HEK293 (cell line): ENCODE results near the gene ADAMTS12.

Source experiments
- CTCF ChIA-PET: fragments of 350-600 bp; formaldehyde crosslinking; extraction: SDS; loops from one replicate; lab custom pipeline; 2021; ENCODE audit warnings: antibody characterized with exemption; lab: Yijun Ruan, JAX
- POLR2A ChIA-PET: fragments of 300-600 bp; formaldehyde crosslinking; extraction: SDS; loops from one replicate; lab custom pipeline; 2020; ENCODE audit warnings: antibody characterized with exemption, inconsistent platforms; lab: Yijun Ruan, JAX
- H3K27ac ChIP-seq: fragments of 200-500 bp; sonication (Bioruptor generic); 2 replicates; pipeline ENCODE4 v1.5.1; 2014; ENCODE audit warnings: low read depth, low read length, control low read depth, inconsistent platforms; ENCODE audit errors: extremely low read depth
- H3K36me3 ChIP-seq, 2 experiments: fragments of 200-500 bp in 1 of 2; sonication (Bioruptor generic) in 1 of 2; 1 replicate in 1 of 2; 2 replicates in 1 of 2; pipeline ENCODE4 v1.5.1; 2014 to 2017; ENCODE audit warnings: inconsistent platforms in 2 of 2, low read length in 2 of 2; ENCODE audit not compliant: control insufficient read depth in 2 of 2, insufficient read depth in 1 of 2
- H3K4me1 ChIP-seq: fragments of 200-500 bp; sonication (Bioruptor generic); 2 replicates; pipeline ENCODE4 v1.5.1; 2014; ENCODE audit warnings: mild to moderate bottlenecking, low read length, inconsistent platforms; ENCODE audit not compliant: control insufficient read depth, insufficient read depth
- H3K4me3 ChIP-seq: 2 replicates; pipeline ENCODE4 v1.5.1; 2011; ENCODE audit warnings: low read depth, mild to moderate bottlenecking, control low read depth, low read length, moderate library complexity
- H3K9me3 ChIP-seq: fragments of 200-500 bp; sonication (Bioruptor generic); 2 replicates; pipeline ENCODE4 v1.5.1; 2014; ENCODE audit warnings: low read depth, low read length, inconsistent platforms; ENCODE audit not compliant: control insufficient read depth, insufficient read depth
- EGR2 ChIP-seq: fragments of 450-650 bp; formaldehyde crosslinking; IDR thresholded peaks from 2 replicates; pipeline ENCODE4 v1.5.1; 2016; ENCODE audit warnings: low read depth, missing biosample characterization, missing genetic modification characterization
- HOXC10 ChIP-seq: sonication (generic); formaldehyde crosslinking; IDR thresholded peaks from 2 replicates; pipeline ENCODE4 v1.8.1; 2023; ENCODE audit warnings: mild to moderate bottlenecking, missing genetic modification reagents
- KLF9 ChIP-seq: fragments of 450-650 bp; formaldehyde crosslinking; IDR thresholded peaks from 2 replicates; pipeline ENCODE4 v1.5.1; 2016; ENCODE audit warnings: missing biosample characterization, missing genetic modification characterization, low read depth
- MZF1 ChIP-seq: fragments of 450-650 bp; formaldehyde crosslinking; IDR thresholded peaks from 2 replicates; pipeline ENCODE4 v1.5.1; 2017; ENCODE audit warnings: missing biosample characterization, missing genetic modification characterization, borderline replicate concordance
- PRDM6 ChIP-seq: fragments of 450-650 bp; formaldehyde crosslinking; IDR thresholded peaks from 2 replicates; pipeline ENCODE4 v1.5.1; 2017; ENCODE audit warnings: missing biosample characterization, missing genetic modification characterization
- SP3 ChIP-seq: fragments of 450-650 bp; formaldehyde crosslinking; IDR thresholded peaks from 2 replicates; pipeline ENCODE4 v1.5.1; 2016; ENCODE audit warnings: missing biosample characterization, missing genetic modification characterization
- ZBTB1 ChIP-seq: fragments of 450-650 bp; formaldehyde crosslinking; IDR thresholded peaks from 2 replicates; pipeline ENCODE4 v1.5.1; 2016; ENCODE audit warnings: missing biosample characterization, missing genetic modification characterization
- ZBTB26 ChIP-seq: fragments of 450-650 bp; formaldehyde crosslinking; optimal IDR thresholded peaks from 2 replicates; pipeline ENCODE3; 2016; ENCODE audit warnings: missing biosample characterization, mild to moderate bottlenecking, missing genetic modification characterization
- ZFP37 ChIP-seq: fragments of 450-650 bp; formaldehyde crosslinking; IDR thresholded peaks from 2 replicates; pipeline ENCODE4 v1.5.1; 2016; ENCODE audit warnings: missing biosample characterization, missing genetic modification characterization
- ZNF19 ChIP-seq: fragments of 450-650 bp; formaldehyde crosslinking; IDR thresholded peaks from 2 replicates; pipeline ENCODE4; 2016; ENCODE audit warnings: missing biosample characterization, missing genetic modification characterization, low read depth
- ZNF211 ChIP-seq: fragments of 450-650 bp; formaldehyde crosslinking; IDR thresholded peaks from 2 replicates; pipeline ENCODE4 v1.5.1; 2016; ENCODE audit warnings: low read depth, missing biosample characterization, missing genetic modification characterization
- ZNF24 ChIP-seq: fragments of 450-650 bp; formaldehyde crosslinking; IDR thresholded peaks from 2 replicates; pipeline ENCODE4 v1.5.1; 2016; ENCODE audit warnings: missing biosample characterization, missing genetic modification characterization
- ZNF274 ChIP-seq, 2 experiments: fragments of 200-500 bp in 1 of 2; fragments of 450-650 bp in 1 of 2; sonication (Bioruptor generic) in 1 of 2; formaldehyde crosslinking in 1 of 2; IDR thresholded peaks; 2 replicates each; pipeline versions ENCODE4 v1.5.1 to v1.6.1; 2014 to 2016; ENCODE audit warnings: borderline replicate concordance in 1 of 2, inconsistent platforms in 1 of 2, low read length in 1 of 2, missing biosample characterization in 1 of 2, missing genetic modification characterization in 1 of 2
- ZNF341 ChIP-seq: fragments of 450-650 bp; formaldehyde crosslinking; IDR thresholded peaks from 2 replicates; pipeline ENCODE4; 2016; ENCODE audit warnings: low read depth, missing biosample characterization, missing genetic modification characterization
- ZNF416 ChIP-seq: fragments of 450-650 bp; formaldehyde crosslinking; IDR thresholded peaks from 2 replicates; pipeline ENCODE4 v1.5.1; 2016; ENCODE audit warnings: missing biosample characterization, missing genetic modification characterization
- ZNF473 ChIP-seq: fragments of 450-650 bp; formaldehyde crosslinking; IDR thresholded peaks from 2 replicates; pipeline ENCODE4 v1.5.1; 2017; ENCODE audit warnings: missing biosample characterization, missing genetic modification characterization
- ZNF48 ChIP-seq: fragments of 450-650 bp; formaldehyde crosslinking; IDR thresholded peaks from 2 replicates; pipeline ENCODE4 v1.5.1; 2016; ENCODE audit warnings: missing biosample characterization, missing genetic modification characterization
- ZNF510 ChIP-seq: fragments of 450-650 bp; formaldehyde crosslinking; IDR thresholded peaks from 2 replicates; pipeline ENCODE4 v1.5.1; 2018; ENCODE audit warnings: mild to moderate bottlenecking, missing genetic modification characterization, missing biosample characterization; ENCODE audit not compliant: insufficient replicate concordance
- ZNF621 ChIP-seq: fragments of 450-650 bp; formaldehyde crosslinking; IDR thresholded peaks from 2 replicates; pipeline ENCODE4 v1.5.1; 2017; ENCODE audit warnings: missing biosample characterization, missing genetic modification characterization
- ZNF623 ChIP-seq: fragments of 450-650 bp; formaldehyde crosslinking; IDR thresholded peaks from 2 replicates; pipeline ENCODE4 v1.5.1; 2016; ENCODE audit warnings: missing biosample characterization, missing genetic modification characterization
- ZNF747 ChIP-seq: fragments of 450-650 bp; formaldehyde crosslinking; IDR thresholded peaks from 2 replicates; pipeline ENCODE4 v1.5.1; 2016; ENCODE audit warnings: missing biosample characterization, missing genetic modification characterization
- ZNF792 ChIP-seq: fragments of 450-650 bp; formaldehyde crosslinking; IDR thresholded peaks from 2 replicates; pipeline ENCODE4 v1.5.1; 2016; ENCODE audit warnings: missing biosample characterization, missing genetic modification characterization
- ZNF843 ChIP-seq: fragments of 450-650 bp; formaldehyde crosslinking; IDR thresholded peaks from 2 replicates; pipeline ENCODE4 v1.5.1; 2016; ENCODE audit warnings: missing biosample characterization, missing genetic modification characterization
- TF ChIP-seq, protein P1 (sequence below): fragments of 450-650 bp; formaldehyde crosslinking; IDR thresholded peaks from 2 replicates; pipeline ENCODE4 v1.5.1; 2016; ENCODE audit warnings: missing biosample characterization, missing genetic modification characterization
- TF ChIP-seq, protein P2 (sequence below): fragments of 450-650 bp; formaldehyde crosslinking; IDR thresholded peaks from 2 replicates; pipeline ENCODE4 v1.5.1; 2016; ENCODE audit warnings: missing biosample characterization, missing genetic modification characterization, borderline replicate concordance

Gene ADAMTS12

GRCh38 chr5:33766023-33766422, 125.8 kb downstream of the ADAMTS12 start:
- no peaks in the 10 kb centered on the region for H3K36me3 ChIP-seq
- H3K27ac ChIP-seq, result no peak overlapping the region
- CTCF ChIA-PET, result no interaction called here
- no peak for TF ChIP-seq ZNF211 (tag by site-specific recombination)
- TF ChIP-seq ZNF19, result no peak
- TF ChIP-seq ZNF747 (tag by site-specific recombination), result no peak
- TF ChIP-seq ZNF416 (tag by site-specific recombination), result no peak
- no peak for TF ChIP-seq ZNF623 (tag by site-specific recombination)
- TF ChIP-seq ZNF24 (tag by site-specific recombination), result no peak
- TF ChIP-seq, all 188 proteins: peak for 0
- POLR2A ChIA-PET, result no interaction called here
- Histone ChIP-seq H3K4me3 (no peak overlapping the region), H3K4me1 (no peaks in the 10 kb centered on the region), H3K9me3 (no peaks in the 10 kb centered on the region)

DNA sequence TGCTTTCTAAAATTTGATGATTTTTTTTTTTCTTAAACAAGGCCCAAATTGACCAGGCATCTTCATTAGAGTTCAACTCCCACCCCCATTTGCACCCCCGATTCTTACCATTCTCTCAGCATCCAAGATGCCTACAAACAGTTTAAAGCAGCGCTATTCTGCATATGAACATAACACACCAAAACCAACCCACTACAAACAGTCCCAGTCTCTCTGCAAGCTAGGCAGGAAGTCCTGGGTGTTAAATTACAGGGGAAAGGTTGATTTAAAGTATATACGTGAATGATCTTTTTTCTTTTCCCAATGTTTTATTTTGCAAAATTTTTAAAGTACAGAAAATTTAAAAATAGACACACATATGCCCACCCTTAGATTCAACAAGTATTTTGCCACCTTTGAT, 127.0 kb downstream of the ADAMTS12 start:
- Histone ChIP-seq H3K4me3 (no peak overlapping the region), H3K36me3 (no peaks in the 10 kb centered on the region), H3K27ac (no peak overlapping the region), H3K9me3 (no peaks in the 10 kb centered on the region), H3K4me1 (no peaks in the 10 kb centered on the region)
- ChIA-PET CTCF (interaction anchor here (0.6 kb wide), 1 partner anchor 170 kb away, joined by 3 read pairs; no protein-coding TSS in a partner anchor), POLR2A (no interaction called here)
- TF ChIP-seq PRDM6, result no peak

GRCh38 chr5:33763435-33763834, 128.4 kb downstream of the ADAMTS12 start:
- TF ChIP-seq ZNF473 (no peak), ZNF621 (tag by site-specific recombination) (no peak), ZNF19 (no peak), HOXC10 (CRISPR knock-in tag) (no peak), ZFP37 (no peak)
- TF ChIP-seq, protein P1, sequence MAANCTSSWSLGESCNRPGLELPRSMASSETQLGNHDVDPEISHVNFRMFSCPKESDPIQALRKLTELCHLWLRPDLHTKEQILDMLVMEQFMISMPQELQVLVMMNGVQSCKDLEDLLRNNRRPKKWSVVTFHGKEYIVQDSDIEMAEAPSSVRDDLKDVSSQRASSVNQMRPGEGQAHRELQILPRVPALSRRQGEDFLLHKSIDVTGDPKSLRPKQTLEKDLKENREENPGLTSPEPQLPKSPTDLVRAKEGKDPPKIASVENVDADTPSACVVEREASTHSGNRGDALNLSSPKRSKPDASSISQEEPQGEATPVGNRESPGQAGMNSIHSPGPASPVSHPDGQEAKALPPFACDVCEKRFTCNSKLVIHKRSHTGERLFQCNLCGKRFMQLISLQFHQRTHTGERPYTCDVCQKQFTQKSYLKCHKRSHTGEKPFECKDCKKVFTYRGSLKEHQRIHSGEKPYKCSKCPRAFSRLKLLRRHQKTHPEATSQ (tag by site-specific recombination), result no peak
- ChIA-PET POLR2A (no interaction called here), CTCF (no interaction called here)
- no peak overlapping the region for H3K27ac ChIP-seq
- no peak overlapping the region for H3K4me3 ChIP-seq
- H3K9me3 ChIP-seq, result no peaks in the 10 kb centered on the region
- H3K4me1 ChIP-seq, result no peaks in the 10 kb centered on the region
- no peaks in the 10 kb centered on the region for H3K36me3 ChIP-seq

- no peak overlapping the region for H3K4me3 ChIP-seq
- no peak overlapping the region for H3K27ac ChIP-seq
- ChIA-PET POLR2A (no interaction called here), CTCF (no interaction called here)
- H3K9me3 ChIP-seq, result no peaks in the 10 kb centered on the region
- no peaks in the 10 kb centered on the region for H3K4me1 ChIP-seq
- H3K36me3 ChIP-seq, result no peaks in the 10 kb centered on the region
- no peak for TF ChIP-seq ZNF341 (tag by site-specific recombination)
- no peak for TF ChIP-seq ZNF510 (tag by site-specific recombination)
- TF ChIP-seq, protein P2, sequence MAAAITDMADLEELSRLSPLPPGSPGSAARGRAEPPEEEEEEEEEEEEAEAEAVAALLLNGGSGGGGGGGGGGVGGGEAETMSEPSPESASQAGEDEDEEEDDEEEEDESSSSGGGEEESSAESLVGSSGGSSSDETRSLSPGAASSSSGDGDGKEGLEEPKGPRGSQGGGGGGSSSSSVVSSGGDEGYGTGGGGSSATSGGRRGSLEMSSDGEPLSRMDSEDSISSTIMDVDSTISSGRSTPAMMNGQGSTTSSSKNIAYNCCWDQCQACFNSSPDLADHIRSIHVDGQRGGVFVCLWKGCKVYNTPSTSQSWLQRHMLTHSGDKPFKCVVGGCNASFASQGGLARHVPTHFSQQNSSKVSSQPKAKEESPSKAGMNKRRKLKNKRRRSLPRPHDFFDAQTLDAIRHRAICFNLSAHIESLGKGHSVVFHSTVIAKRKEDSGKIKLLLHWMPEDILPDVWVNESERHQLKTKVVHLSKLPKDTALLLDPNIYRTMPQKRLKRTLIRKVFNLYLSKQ (tag by site-specific recombination), result no peak
- TF ChIP-seq EGR2 (tag by site-specific recombination), result no peak
- TF ChIP-seq ZNF792 (tag by site-specific recombination), result no peak
- no peak for TF ChIP-seq MZF1 (tag by site-specific recombination)
- no peak for TF ChIP-seq ZNF274 (IDR thresholded peaks at IDR 0.05; ENCODE audit: low read length)
- no peak for TF ChIP-seq ZNF274 (tag by site-specific recombination; IDR thresholded peaks at IDR 0.05; ENCODE audit: borderline replicate concordance)
- TF ChIP-seq ZNF747 (tag by site-specific recombination), result no peak
- no peak for TF ChIP-seq KLF9 (tag by site-specific recombination)
- no peak for TF ChIP-seq ZNF48
- TF ChIP-seq SP3, result no peak
- TF ChIP-seq ZBTB26, result no peak
- no peak for TF ChIP-seq ZBTB1 (tag by site-specific recombination)
- no peak for TF ChIP-seq ZNF843 (tag by site-specific recombination)
Observed at GRCh38 chr5:33762859-33763258, 128.9 kb downstream of the ADAMTS12 start.
